Activated T-cell treated with anti-CD3 and anti-CD28 coated beads, Interleukin-2, amount 50 U/mL, for 48 hours (primary cell): Measurements from ENCODE around the gene GRIK4.

Experiments
- DNase-seq, 2 experiments: peaks; one replicate each; pipeline ENCODE4 v3.0.0-alpha.2; 2020

Gene GRIK4

GRCh38 chr11:120789391-120789790 lies 277.8 kb downstream of the GRIK4 start:
- DNase-seq, result no peak

GRCh38 chr11:120792306-120792705 lies 280.8 kb downstream of the GRIK4 start:
- DNase-seq, result no peak

- DNase-seq, result no peak
These were observed 281.6 kb downstream of the GRIK4 start for GRCh38 chr11:120793150-120793549.

GRCh38 chr11:120793806-120794479 lies 282.4 kb downstream of the GRIK4 start:
- no peak for DNase-seq

- no peak for DNase-seq
These were observed 283.2 kb downstream of the GRIK4 start for GRCh38 chr11:120794748-120795147.

GRCh38 chr11:120795185-120795584 lies 283.6 kb downstream of the GRIK4 start:
- no peak for DNase-seq

GRCh38 chr11:120797143-120797542 lies 285.6 kb downstream of the GRIK4 start:
- no peak for DNase-seq

GRCh38 chr11:120798854-120799253 lies 287.3 kb downstream of the GRIK4 start:
- DNase-seq, result no peak

GRCh38 chr11:120800206-120800605 lies 288.7 kb downstream of the GRIK4 start:
- no peak for DNase-seq

GRCh38 chr11:120801801-120802689 lies 290.5 kb downstream of the GRIK4 start:
- DNase-seq, result peak; percentile 59 to 65

GRCh38 chr11:120805960-120806555 lies 294.5 kb downstream of the GRIK4 start:
- DNase-seq, result no peak

- no peak for DNase-seq
These were observed 296.0 kb downstream of the GRIK4 start for GRCh38 chr11:120807414-120808150.

GRCh38 chr11:120808616-120809050 lies 297.1 kb downstream of the GRIK4 start:
- DNase-seq, result no peak

- no peak for DNase-seq
These were observed 298.7 kb downstream of the GRIK4 start for GRCh38 chr11:120810251-120810650.

GRCh38 chr11:120811199-120811598 lies 299.7 kb downstream of the GRIK4 start:
- DNase-seq, result no peak

- no peak for DNase-seq
These were observed 300.2 kb downstream of the GRIK4 start for GRCh38 chr11:120811731-120812130.

GRCh38 chr11:120814531-120815318 lies 303.2 kb downstream of the GRIK4 start:
- DNase-seq, result no peak

- no peak for DNase-seq
These were observed 304.0 kb downstream of the GRIK4 start for GRCh38 chr11:120815319-120816100.

GRCh38 chr11:120816176-120816575 lies 304.6 kb downstream of the GRIK4 start:
- DNase-seq, result no peak

GRCh38 chr11:120816711-120817110 lies 305.2 kb downstream of the GRIK4 start:
- no peak for DNase-seq

- DNase-seq, result no peak
These were observed 305.6 kb downstream of the GRIK4 start for GRCh38 chr11:120817158-120817557.
